ENCODE data around the gene SPOP. TPM values are rescaled to one million over a fixed set of nuclear protein-coding genes. Genes with fewer than 3 reads are reported as not detected.
A peak's percentile ranks its signal among the peaks of the same experiment; 100 is the strongest.

Gene SPOP
- total RNA-seq, 1 donor from 2014 or later, result 48.6 TPM

DNA sequence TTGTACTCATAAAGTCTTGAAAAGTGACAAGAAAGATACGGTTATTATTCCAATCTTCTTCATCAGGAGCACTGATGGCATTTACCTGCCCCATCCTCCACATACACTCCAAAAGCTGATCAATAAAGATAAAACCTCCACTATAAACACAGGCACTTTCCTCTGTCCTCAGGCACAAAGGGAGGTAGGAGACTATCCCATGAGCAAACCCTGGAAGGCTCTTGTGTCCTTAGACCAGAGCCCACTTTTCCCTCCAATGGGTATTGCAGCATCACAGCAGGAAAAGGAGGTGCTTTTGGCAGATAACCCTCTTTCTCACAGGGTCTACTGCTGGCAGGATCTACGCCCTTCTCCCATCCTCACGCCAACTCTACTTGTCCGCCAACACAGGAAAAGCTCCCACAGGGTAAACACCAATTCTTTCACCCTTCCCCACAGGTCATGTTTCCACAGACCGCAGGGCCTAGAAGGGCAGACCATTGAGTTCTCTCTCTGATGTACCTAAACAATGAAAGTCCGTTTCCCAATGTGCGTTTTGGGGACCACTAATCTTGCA, 73.5 kb downstream of the SPOP start:
- H3K4me1 ChIP-seq (ENCODE audit: insufficient read depth, low read length), result peaks cover 7% of the 10 kb centered on the region
- no peaks in the 10 kb centered on the region for H4K20me1 ChIP-seq (ENCODE audit: insufficient read depth, low read length)
- TF ChIP-seq EZH2 (IDR thresholded peaks at IDR 0.05; ENCODE audit: insufficient read depth, low read length), result no peak
- TF ChIP-seq, protein P1, sequence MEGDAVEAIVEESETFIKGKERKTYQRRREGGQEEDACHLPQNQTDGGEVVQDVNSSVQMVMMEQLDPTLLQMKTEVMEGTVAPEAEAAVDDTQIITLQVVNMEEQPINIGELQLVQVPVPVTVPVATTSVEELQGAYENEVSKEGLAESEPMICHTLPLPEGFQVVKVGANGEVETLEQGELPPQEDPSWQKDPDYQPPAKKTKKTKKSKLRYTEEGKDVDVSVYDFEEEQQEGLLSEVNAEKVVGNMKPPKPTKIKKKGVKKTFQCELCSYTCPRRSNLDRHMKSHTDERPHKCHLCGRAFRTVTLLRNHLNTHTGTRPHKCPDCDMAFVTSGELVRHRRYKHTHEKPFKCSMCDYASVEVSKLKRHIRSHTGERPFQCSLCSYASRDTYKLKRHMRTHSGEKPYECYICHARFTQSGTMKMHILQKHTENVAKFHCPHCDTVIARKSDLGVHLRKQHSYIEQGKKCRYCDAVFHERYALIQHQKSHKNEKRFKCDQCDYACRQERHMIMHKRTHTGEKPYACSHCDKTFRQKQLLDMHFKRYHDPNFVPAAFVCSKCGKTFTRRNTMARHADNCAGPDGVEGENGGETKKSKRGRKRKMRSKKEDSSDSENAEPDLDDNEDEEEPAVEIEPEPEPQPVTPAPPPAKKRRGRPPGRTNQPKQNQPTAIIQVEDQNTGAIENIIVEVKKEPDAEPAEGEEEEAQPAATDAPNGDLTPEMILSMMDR (IDR thresholded peaks at IDR 0.05; ENCODE audit: insufficient read depth, low read depth, low read length), result no peak
- DNase-seq (ENCODE audit: low read depth) (no peak), FAIRE-seq (no peak)
- H3K27me3 Mint-ChIP-seq (ENCODE audit: low read depth, unreplicated experiment), result no peaks in the 10 kb centered on the region
- no peak overlapping the region for H3K27ac Mint-ChIP-seq (ENCODE audit: unreplicated experiment)
- H2AFZ ChIP-seq (ENCODE audit: low read depth, low read length), result no peak overlapping the region
- H3K4me1 Mint-ChIP-seq (ENCODE audit: low read depth, unreplicated experiment), result peaks cover 7% of the 10 kb centered on the region
- H3K4me3 Mint-ChIP-seq (ENCODE audit: unreplicated experiment), result no peak overlapping the region
- no peaks in the 10 kb centered on the region for H3K9me3 ChIP-seq (ENCODE audit: insufficient read depth, low read depth, low read length)
- no peaks in the 10 kb centered on the region for H3K9me3 Mint-ChIP-seq (ENCODE audit: unreplicated experiment)
- H3K27ac ChIP-seq (ENCODE audit: low read depth, low read length), result no peak overlapping the region
- peaks cover 44% of the 10 kb centered on the region for H3K36me3 ChIP-seq (ENCODE audit: insufficient read depth, low read length)
- no peak overlapping the region for H3K4me3 ChIP-seq (ENCODE audit: insufficient read depth, low read depth, low read length)
- no peaks in the 10 kb centered on the region for H3K27me3 ChIP-seq (ENCODE audit: insufficient read depth, low read length)
- peaks cover 10% of the 10 kb centered on the region for H3K36me3 Mint-ChIP-seq (ENCODE audit: low read depth, unreplicated experiment)
- H3K4me2 ChIP-seq (ENCODE audit: low read length), result no peak overlapping the region
- H3K79me2 ChIP-seq (ENCODE audit: insufficient read depth, low read length), result no peaks in the 10 kb centered on the region
- no peak overlapping the region for H3K9ac ChIP-seq (ENCODE audit: low read length)

- Histone ChIP-seq H3K27ac (ENCODE audit: low read depth, low read length) (no peak overlapping the region), H3K4me1 (ENCODE audit: insufficient read depth, low read length) (peaks cover 7% of the 10 kb centered on the region), H4K20me1 (ENCODE audit: insufficient read depth, low read length) (no peaks in the 10 kb centered on the region), H3K9me3 (ENCODE audit: insufficient read depth, low read depth, low read length) (no peaks in the 10 kb centered on the region), H3K4me2 (ENCODE audit: low read length) (no peak overlapping the region), H2AFZ (ENCODE audit: low read depth, low read length) (no peak overlapping the region), H3K36me3 (ENCODE audit: insufficient read depth, low read length) (peaks cover 48% of the 10 kb centered on the region), H3K27me3 (ENCODE audit: insufficient read depth, low read length) (no peaks in the 10 kb centered on the region), H3K4me3 (ENCODE audit: insufficient read depth, low read depth, low read length) (no peak overlapping the region), H3K79me2 (ENCODE audit: insufficient read depth, low read length) (no peaks in the 10 kb centered on the region), H3K9ac (ENCODE audit: low read length) (no peak overlapping the region)
- H3K4me1 Mint-ChIP-seq (ENCODE audit: low read depth, unreplicated experiment), result peaks cover 7% of the 10 kb centered on the region
- no peaks in the 10 kb centered on the region for H3K9me3 Mint-ChIP-seq (ENCODE audit: unreplicated experiment)
- peaks cover 9% of the 10 kb centered on the region for H3K36me3 Mint-ChIP-seq (ENCODE audit: low read depth, unreplicated experiment)
- FAIRE-seq (no peak), DNase-seq (ENCODE audit: low read depth) (no peak)
- no peak overlapping the region for H3K27ac Mint-ChIP-seq (ENCODE audit: unreplicated experiment)
- H3K4me3 Mint-ChIP-seq (ENCODE audit: unreplicated experiment), result no peak overlapping the region
- H3K27me3 Mint-ChIP-seq (ENCODE audit: low read depth, unreplicated experiment), result no peaks in the 10 kb centered on the region
- no peak for TF ChIP-seq EZH2 (IDR thresholded peaks at IDR 0.05; ENCODE audit: insufficient read depth, low read length)
- TF ChIP-seq, protein P1 (IDR thresholded peaks at IDR 0.05; ENCODE audit: insufficient read depth, low read depth, low read length), result peak; percentile 11
Observed at GRCh38 chr17:49603720-49604119, 74.2 kb downstream of the SPOP start.

GRCh38 chr17:49603238-49603637, 74.7 kb downstream of the SPOP start:
- no peaks in the 10 kb centered on the region for H3K27me3 Mint-ChIP-seq (ENCODE audit: low read depth, unreplicated experiment)
- H3K9me3 ChIP-seq (ENCODE audit: insufficient read depth, low read depth, low read length), result no peaks in the 10 kb centered on the region
- DNase-seq (ENCODE audit: low read depth), result no peak
- no peak for TF ChIP-seq EZH2 (IDR thresholded peaks at IDR 0.05; ENCODE audit: insufficient read depth, low read length)
- TF ChIP-seq, protein P1 (IDR thresholded peaks at IDR 0.05; ENCODE audit: insufficient read depth, low read depth, low read length), result no peak
- no peak overlapping the region for H2AFZ ChIP-seq (ENCODE audit: low read depth, low read length)
- H4K20me1 ChIP-seq (ENCODE audit: insufficient read depth, low read length), result no peaks in the 10 kb centered on the region
- FAIRE-seq, result no peak
- no peak overlapping the region for H3K4me3 ChIP-seq (ENCODE audit: insufficient read depth, low read depth, low read length)
- no peaks in the 10 kb centered on the region for H3K9me3 Mint-ChIP-seq (ENCODE audit: unreplicated experiment)
- no peaks in the 10 kb centered on the region for H3K79me2 ChIP-seq (ENCODE audit: insufficient read depth, low read length)
- no peak overlapping the region for H3K27ac ChIP-seq (ENCODE audit: low read depth, low read length)
- H3K4me2 ChIP-seq (ENCODE audit: low read length), result no peak overlapping the region
- H3K4me1 ChIP-seq (ENCODE audit: insufficient read depth, low read length), result peaks cover 7% of the 10 kb centered on the region
- H3K36me3 Mint-ChIP-seq (ENCODE audit: low read depth, unreplicated experiment), result peaks cover 13% of the 10 kb centered on the region
- H3K27ac Mint-ChIP-seq (ENCODE audit: unreplicated experiment), result no peak overlapping the region
- peaks cover 45% of the 10 kb centered on the region for H3K36me3 ChIP-seq (ENCODE audit: insufficient read depth, low read length)
- H3K4me3 Mint-ChIP-seq (ENCODE audit: unreplicated experiment), result no peak overlapping the region
- H3K27me3 ChIP-seq (ENCODE audit: insufficient read depth, low read length), result no peaks in the 10 kb centered on the region
- peaks cover 7% of the 10 kb centered on the region for H3K4me1 Mint-ChIP-seq (ENCODE audit: low read depth, unreplicated experiment)
- no peak overlapping the region for H3K9ac ChIP-seq (ENCODE audit: low read length)
